K562 (cell line): ENCODE measurements around the gene NAT8L. TPM values are rescaled to one million over a fixed set of nuclear protein-coding genes. Genes with fewer than 3 reads are reported as not detected.

Experiments used
- ATAC-seq: fragments of 200-7000 bp; cut with Tn5 transposase; 3 replicates; pipeline ENCODE4 v1.9.1; 2020; ENCODE audit warnings: moderate library complexity
- BruUV-seq: library from RNA; stranded (reverse); fragments of 400-500 nt; replicated peaks from 2 replicates; lab custom pipeline; 2021; lab: Mats Ljungman, UMichigan
- CTCF ChIA-PET: fragments of 300-600 bp; formaldehyde crosslinking; extraction: SDS; loops from one replicate; lab custom pipeline; 2021; ENCODE audit warnings: low intra/inter-chr PET ratio; lab: Yijun Ruan, JAX
- POLR2A ChIA-PET: fragments of 300-600, 350-650 bp; sonication (Branson Sonifier 250); formaldehyde crosslinking; extraction: SDS; loops from one replicate; lab custom pipeline; 2021; ENCODE audit warnings: antibody characterized with exemption, inconsistent platforms; lab: Yijun Ruan, JAX
- DNase-seq, 4 experiments: peaks; one replicate each; pipeline versions ENCODE4 v3.0.0 to v3.0.0-alpha.2; 2011 to 2018; ENCODE audit warnings: low spot score in 3 of 4, mixed read lengths in 3 of 4; ENCODE audit errors: extremely low read depth in 1 of 4
- FAIRE-seq: peaks from 2 replicates; lab custom pipeline; 2011; peaks lifted over from hg19 to GRCh38; lab: Jason Lieb, UNC
- H2AFZ ChIP-seq: 2 replicates; pipeline ENCODE4 v1.6.0; 2011; ENCODE audit warnings: low read depth, low read length, control low read depth, inconsistent platforms
- H3K27ac ChIP-seq: fragments of 200-600 bp; 3 replicates; pipeline ENCODE4 v1.8.0; 2011; ENCODE audit warnings: low read depth, mild to moderate bottlenecking, control low read depth, inconsistent platforms, low read length, moderate library complexity, mixed read lengths; ENCODE audit errors: extremely low read depth
- H3K27me3 ChIP-seq, 2 experiments: fragments of 300-600 bp in 1 of 2; 2 replicates in 1 of 2; 3 replicates in 1 of 2; pipeline versions ENCODE4 v1.6.0 to v1.8.0; 2011; ENCODE audit warnings: inconsistent platforms in 2 of 2, low read length in 2 of 2, mild to moderate bottlenecking in 1 of 2, mixed read lengths in 1 of 2, moderate library complexity in 1 of 2; ENCODE audit not compliant: control insufficient read depth in 2 of 2, insufficient read depth in 2 of 2
- H3K36me3 ChIP-seq: fragments of 300-600 bp; 3 replicates; pipeline ENCODE4 v1.8.0; 2011; ENCODE audit warnings: mild to moderate bottlenecking, low read length, inconsistent platforms; ENCODE audit not compliant: control insufficient read depth, insufficient read depth
- H3K4me1 ChIP-seq, 2 experiments: fragments of 200-600 bp in 1 of 2; replicated peaks in 1 of 2; 2 replicates in 1 of 2; 3 replicates in 1 of 2; pipeline versions ENCODE4 v1.5.1 to v1.8.0; 2011; ENCODE audit warnings: inconsistent platforms in 2 of 2, low read length in 2 of 2, mild to moderate bottlenecking in 1 of 2, mixed read lengths in 1 of 2, moderate library complexity in 1 of 2; ENCODE audit not compliant: control insufficient read depth in 2 of 2, insufficient read depth in 2 of 2
- H3K4me2 ChIP-seq: 2 replicates; pipeline ENCODE4 v1.6.1; 2011; ENCODE audit warnings: low read length, control low read depth, inconsistent platforms, mixed read lengths; ENCODE audit not compliant: insufficient read depth
- H3K4me3 ChIP-seq: fragments of 200-600 bp; sonication (generic), shearing (Covaris generic); 2 replicates; pipeline ENCODE4 v1.5.1; 2016; ENCODE audit warnings: control low read depth, inconsistent platforms
- H3K79me2 ChIP-seq: fragments of 200-600 bp; 3 replicates; pipeline ENCODE4 v1.8.0; 2011; ENCODE audit warnings: low read length, inconsistent platforms; ENCODE audit not compliant: control insufficient read depth, insufficient read depth
- H3K9ac ChIP-seq, 2 experiments: 2 replicates each; pipeline versions ENCODE4 v1.6.0 to v1.6.1; 2011; ENCODE audit warnings: low read depth in 2 of 2, low read length in 2 of 2, control low read depth in 1 of 2, inconsistent platforms in 1 of 2, mild to moderate bottlenecking in 1 of 2, mixed read lengths in 1 of 2; ENCODE audit not compliant: insufficient read depth in 1 of 2
- H3K9me1 ChIP-seq: one replicate; pipeline ENCODE4 v1.6.0; 2011; ENCODE audit warnings: inconsistent platforms, mild to moderate bottlenecking, low read length, moderate library complexity; ENCODE audit not compliant: control insufficient read depth, insufficient read depth
- H3K9me3 ChIP-seq: replicated peaks from 2 replicates; pipeline ENCODE4 v1.5.1; 2011; ENCODE audit warnings: low read depth, low read length, inconsistent platforms; ENCODE audit not compliant: control insufficient read depth, insufficient read depth
- H4K20me1 ChIP-seq: replicated peaks from 2 replicates; pipeline ENCODE4 v1.6.1; 2011; ENCODE audit warnings: low read length, inconsistent platforms, mixed read lengths; ENCODE audit not compliant: control insufficient read depth, insufficient read depth
- ATF1 ChIP-seq, 2 experiments: fragments of 450-650 bp in 1 of 2; IDR thresholded peaks; 2 replicates each; pipeline ENCODE4 v1.6.1; 2016; ENCODE audit warnings: missing compliant biosample characterization in 1 of 2, missing genetic modification characterization in 1 of 2
- BDP1 ChIP-seq: IDR thresholded peaks from 3 replicates; pipeline ENCODE4 v1.6.1; 2011; ENCODE audit not compliant: insufficient read length, insufficient read depth
- BRF1 ChIP-seq: IDR thresholded peaks from 3 replicates; pipeline ENCODE4 v1.6.1; 2011; ENCODE audit warnings: borderline replicate concordance, mild to moderate bottlenecking; ENCODE audit not compliant: insufficient read length; ENCODE audit errors: extremely low read depth
- BRF2 ChIP-seq: IDR thresholded peaks from 3 replicates; pipeline ENCODE4 v1.6.1; 2011; ENCODE audit warnings: borderline replicate concordance, mild to moderate bottlenecking; ENCODE audit not compliant: insufficient read length, insufficient read depth
- DEAF1 ChIP-seq: fragments of 450-650 bp; formaldehyde crosslinking; IDR thresholded peaks from 2 replicates; pipeline ENCODE4 v1.4.0; 2020; ENCODE audit warnings: mild to moderate bottlenecking, moderate library complexity
- MAFG ChIP-seq: fragments of 450-650 bp; conservative IDR thresholded peaks from 2 replicates; pipeline ENCODE4 v1.6.1; 2016; ENCODE audit warnings: missing genetic modification characterization, missing compliant biosample characterization
- MLLT1 ChIP-seq, 2 experiments: fragments of 450-650 bp; IDR thresholded peaks; 2 replicates each; pipeline ENCODE4 v1.6.1; 2016
- MTF1 ChIP-seq: fragments of 250-450 bp; sonication (Bioruptor Pico); IDR thresholded peaks from 2 replicates; pipeline ENCODE4 v1.9.0; 2021; ENCODE audit warnings: moderate library complexity, mild to moderate bottlenecking, inconsistent platforms, borderline replicate concordance
- PHF20 ChIP-seq: fragments of 450-650 bp; IDR thresholded peaks from 2 replicates; pipeline ENCODE4 v1.6.1; 2018; ENCODE audit not compliant: partially characterized antibody
- SREBF1 ChIP-seq: fragments of 150-350 bp; IDR thresholded peaks from 2 replicates; pipeline ENCODE4 v1.6.1; 2014; ENCODE audit warnings: antibody characterized with exemption, low read depth, low read length, borderline replicate concordance
- SRSF3 ChIP-seq: fragments of 200-400 bp; formaldehyde crosslinking; IDR thresholded peaks from 2 replicates; pipeline ENCODE4 v1.6.1; 2016; ENCODE audit warnings: mild to moderate bottlenecking, low read length, moderate library complexity; ENCODE audit not compliant: insufficient read depth
- STAT5A ChIP-seq: IDR thresholded peaks from 2 replicates; pipeline ENCODE4 v1.6.1; 2012; ENCODE audit warnings: low read length, inconsistent platforms, borderline replicate concordance
- ZFP30 ChIP-seq: fragments of 250-450 bp; sonication (Bioruptor Pico); IDR thresholded peaks from 2 replicates; pipeline ENCODE4 v1.8.0; 2022; ENCODE audit warnings: moderate library complexity, mild to moderate bottlenecking, inconsistent platforms, borderline replicate concordance
- ZNF165 ChIP-seq: fragments of 250-450 bp; sonication (Bioruptor Pico); IDR thresholded peaks from 2 replicates; pipeline ENCODE4 v1.4.0; 2020; ENCODE audit warnings: borderline replicate concordance
- ZNF311 ChIP-seq: fragments of 250-450 bp; sonication (Bioruptor Pico); IDR thresholded peaks from 2 replicates; pipeline ENCODE4 v1.4.0; 2020; ENCODE audit warnings: mild to moderate bottlenecking, moderate library complexity
- ZNF551 ChIP-seq: fragments of 250-450 bp; sonication (Bioruptor Pico); IDR thresholded peaks from 2 replicates; pipeline ENCODE4 v1.5.0; 2021; ENCODE audit warnings: mild to moderate bottlenecking, moderate library complexity
- WGBS: fragments of 100-300 bp; shearing (Covaris generic); methylation state at CpG from one replicate; pipeline ENCODE4 v1.1.6; 2016; ENCODE audit warnings: low coverage, mixed read lengths; ENCODE audit not compliant: insufficient coverage; ENCODE audit errors: missing lambda C conversion rate; 5-methylcytosine and 5-hydroxymethylcytosine counted together
- in situ Hi-C: fragments of 300-500 bp; cut with MboI; formaldehyde crosslinking; loops from 4 replicates; pipeline ENCODE4 v1.15.0; 2018; ENCODE audit warnings: inconsistent platforms, mixed read lengths
- intact Hi-C: fragments of 100-400 bp; cut with micrococcal nuclease; formaldehyde crosslinking; loops from 2 replicates; pipeline ENCODE4 v1.14.2; 2022
- polyA plus RNA-seq, 8 experiments: library from polyadenylated mRNA; depleted of rRNA in 4 of 8; stranded (reverse) in 5 of 8; unstranded in 3 of 8; fragments of >200 nt; fragmentation: Nextera tagmentation in 2 of 8; fragmentation: Illumina TruSeq in 1 of 8; extraction: Ambion mirVana in 2 of 8; extraction: Trizol in 1 of 8; gene quantifications; 2 replicates each; pipeline versions ENCODE4 v1.2.1 to v1.2.3, GENCODE V29; 2011 to 2014; ENCODE audit warnings: inconsistent platforms in 1 of 8, missing spikeins in 1 of 8
- total RNA-seq, 7 experiments: library from RNA; depleted of rRNA in 6 of 7; stranded (reverse); fragments of >200 nt in 6 of 7; fragmentation: Illumina TruSeq in 2 of 7; extraction: Trizol in 2 of 7; gene quantifications; 2 replicates each; pipeline versions ENCODE4 v1.2.1 to v1.2.3, GENCODE V29; 2011 to 2021; ENCODE audit warnings: low replicate concordance in 1 of 7

Gene NAT8L
- total and polyA plus RNA-seq, 9 of the 15 experiments (the other 6 are each of a cell fraction or from before 2014, with no cell fraction given): 0.06 to 11.0 (median 1.5) TPM

GRCh38 chr4:2105559-2105958, 46.4 kb downstream of the NAT8L start:
- BruUV-seq: no TSS peak
- no peak for TF ChIP-seq BRF1
- TF ChIP-seq SRSF3: no peak
- no peak for TF ChIP-seq DEAF1 (CRISPR knock-in tag)
- TF ChIP-seq ATF1 (CRISPR knock-in tag; IDR thresholded peaks at IDR 0.05): no peak
- TF ChIP-seq ATF1 (tag; IDR thresholded peaks at IDR 0.05): no peak
- no peak for TF ChIP-seq ZNF551 (CRISPR knock-in tag)
- no peak for TF ChIP-seq BRF2
- TF ChIP-seq MAFG (tag): no peak
- no peak for TF ChIP-seq ZNF165
- TF ChIP-seq ZFP30 (CRISPR knock-in tag): no peak
- TF ChIP-seq PHF20: no peak
- TF ChIP-seq ZNF311: no peak
- no peak for TF ChIP-seq STAT5A
- no peak for TF ChIP-seq BDP1
- no peak for TF ChIP-seq SREBF1
- TF ChIP-seq MTF1 (CRISPR knock-in tag): no peak
- no peak for TF ChIP-seq MLLT1 (IDR thresholded peaks at IDR 0.05)
- H3K27ac ChIP-seq: no peak overlapping the region
- in situ Hi-C loops (no loop called here), intact Hi-C loops (no loop called here)
- 5% methylated on average over 1 of the region's 1 CpG for WGBS
- ChIA-PET CTCF (no interaction called here), POLR2A (interaction anchor here (0.6 kb wide), 1 partner anchor 112 kb away, joined by 3 read pairs; no protein-coding TSS in a partner anchor)
- no peak for ATAC-seq
- no peaks in the 10 kb centered on the region for H3K4me1 ChIP-seq
- H2AFZ ChIP-seq: no peak overlapping the region
- H3K36me3 ChIP-seq: no peaks in the 10 kb centered on the region
- no peak overlapping the region for H3K4me3 ChIP-seq
- FAIRE-seq: no peak
- H3K9me3 ChIP-seq: peaks cover 2% of the 10 kb centered on the region; the same call in 1 of the 2 replicates
- peaks cover 8 to 21% of the 10 kb centered on the region in 2 experiments; a peak in 3 of 5 replicates for H3K27me3 ChIP-seq
- H3K4me2 ChIP-seq: no peak overlapping the region
- H3K79me2 ChIP-seq: no peaks in the 10 kb centered on the region
- no peak overlapping the region for H3K9ac ChIP-seq
- no peaks in the 10 kb centered on the region for H4K20me1 ChIP-seq
- no peak for DNase-seq
- no peaks in the 10 kb centered on the region for H3K9me1 ChIP-seq
